ENCODE measurements around the gene TM4SF20.
A peak's percentile ranks its signal among the peaks of the same experiment; 100 is the strongest.

Gene TM4SF20

DNA sequence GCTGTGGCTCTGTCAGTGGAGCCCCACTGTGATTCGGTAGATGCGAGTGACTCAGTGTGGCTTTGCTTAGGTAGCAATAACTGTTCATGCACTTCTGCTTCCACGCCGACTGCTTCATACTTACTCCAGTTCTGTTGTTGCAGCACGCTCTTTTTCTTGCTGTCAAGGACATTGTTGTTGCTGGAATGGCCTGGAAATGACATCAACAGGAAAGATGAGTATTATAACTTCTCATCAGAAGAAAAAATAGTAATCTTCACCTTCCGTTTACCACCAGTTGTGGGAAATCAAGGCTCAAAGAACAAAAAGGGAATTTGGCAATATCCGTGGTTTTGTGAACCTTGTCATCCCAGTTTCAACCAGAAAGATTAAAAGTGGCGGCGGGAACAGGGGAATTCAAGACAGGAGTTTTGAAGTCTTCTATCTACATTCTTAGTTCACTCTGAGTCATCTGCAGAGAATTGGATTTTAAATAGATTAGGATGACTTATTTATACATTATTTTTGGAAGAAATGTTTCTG, 8.3 kb downstream of the TM4SF20 start:
- Histone ChIP-seq H3K27ac (replicated peaks) (no peak overlapping the region), H3K27me3 (ENCODE audit: insufficient read depth, poor library complexity, severe bottlenecking) (no peaks in the 10 kb centered on the region), H3K4me3 (replicated peaks; ENCODE audit: insufficient read depth, low read length) (no peak overlapping the region)
- TF ChIP-seq GABPA (IDR thresholded peaks at IDR 0.05; ENCODE audit: low read depth): no peak
- TF ChIP-seq, protein P1, sequence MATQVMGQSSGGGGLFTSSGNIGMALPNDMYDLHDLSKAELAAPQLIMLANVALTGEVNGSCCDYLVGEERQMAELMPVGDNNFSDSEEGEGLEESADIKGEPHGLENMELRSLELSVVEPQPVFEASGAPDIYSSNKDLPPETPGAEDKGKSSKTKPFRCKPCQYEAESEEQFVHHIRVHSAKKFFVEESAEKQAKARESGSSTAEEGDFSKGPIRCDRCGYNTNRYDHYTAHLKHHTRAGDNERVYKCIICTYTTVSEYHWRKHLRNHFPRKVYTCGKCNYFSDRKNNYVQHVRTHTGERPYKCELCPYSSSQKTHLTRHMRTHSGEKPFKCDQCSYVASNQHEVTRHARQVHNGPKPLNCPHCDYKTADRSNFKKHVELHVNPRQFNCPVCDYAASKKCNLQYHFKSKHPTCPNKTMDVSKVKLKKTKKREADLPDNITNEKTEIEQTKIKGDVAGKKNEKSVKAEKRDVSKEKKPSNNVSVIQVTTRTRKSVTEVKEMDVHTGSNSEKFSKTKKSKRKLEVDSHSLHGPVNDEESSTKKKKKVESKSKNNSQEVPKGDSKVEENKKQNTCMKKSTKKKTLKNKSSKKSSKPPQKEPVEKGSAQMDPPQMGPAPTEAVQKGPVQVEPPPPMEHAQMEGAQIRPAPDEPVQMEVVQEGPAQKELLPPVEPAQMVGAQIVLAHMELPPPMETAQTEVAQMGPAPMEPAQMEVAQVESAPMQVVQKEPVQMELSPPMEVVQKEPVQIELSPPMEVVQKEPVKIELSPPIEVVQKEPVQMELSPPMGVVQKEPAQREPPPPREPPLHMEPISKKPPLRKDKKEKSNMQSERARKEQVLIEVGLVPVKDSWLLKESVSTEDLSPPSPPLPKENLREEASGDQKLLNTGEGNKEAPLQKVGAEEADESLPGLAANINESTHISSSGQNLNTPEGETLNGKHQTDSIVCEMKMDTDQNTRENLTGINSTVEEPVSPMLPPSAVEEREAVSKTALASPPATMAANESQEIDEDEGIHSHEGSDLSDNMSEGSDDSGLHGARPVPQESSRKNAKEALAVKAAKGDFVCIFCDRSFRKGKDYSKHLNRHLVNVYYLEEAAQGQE (IDR thresholded peaks at IDR 0.05; ENCODE audit: insufficient replicate concordance, low read depth): no peak
- TF ChIP-seq, protein P2, sequence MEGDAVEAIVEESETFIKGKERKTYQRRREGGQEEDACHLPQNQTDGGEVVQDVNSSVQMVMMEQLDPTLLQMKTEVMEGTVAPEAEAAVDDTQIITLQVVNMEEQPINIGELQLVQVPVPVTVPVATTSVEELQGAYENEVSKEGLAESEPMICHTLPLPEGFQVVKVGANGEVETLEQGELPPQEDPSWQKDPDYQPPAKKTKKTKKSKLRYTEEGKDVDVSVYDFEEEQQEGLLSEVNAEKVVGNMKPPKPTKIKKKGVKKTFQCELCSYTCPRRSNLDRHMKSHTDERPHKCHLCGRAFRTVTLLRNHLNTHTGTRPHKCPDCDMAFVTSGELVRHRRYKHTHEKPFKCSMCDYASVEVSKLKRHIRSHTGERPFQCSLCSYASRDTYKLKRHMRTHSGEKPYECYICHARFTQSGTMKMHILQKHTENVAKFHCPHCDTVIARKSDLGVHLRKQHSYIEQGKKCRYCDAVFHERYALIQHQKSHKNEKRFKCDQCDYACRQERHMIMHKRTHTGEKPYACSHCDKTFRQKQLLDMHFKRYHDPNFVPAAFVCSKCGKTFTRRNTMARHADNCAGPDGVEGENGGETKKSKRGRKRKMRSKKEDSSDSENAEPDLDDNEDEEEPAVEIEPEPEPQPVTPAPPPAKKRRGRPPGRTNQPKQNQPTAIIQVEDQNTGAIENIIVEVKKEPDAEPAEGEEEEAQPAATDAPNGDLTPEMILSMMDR (IDR thresholded peaks at IDR 0.05; ENCODE audit: insufficient read depth, low read length): no peak
- no peak for TF ChIP-seq SPI1 (IDR thresholded peaks at IDR 0.05; ENCODE audit: borderline replicate concordance, low read depth)
- no peak for TF ChIP-seq POLR2AphosphoS5 (IDR thresholded peaks at IDR 0.05; ENCODE audit: low read depth)
- DNase-seq (ENCODE audit: low read depth in 1 of 2, low spot score in 1 of 2): peak; percentile 12 to 38

DNA sequence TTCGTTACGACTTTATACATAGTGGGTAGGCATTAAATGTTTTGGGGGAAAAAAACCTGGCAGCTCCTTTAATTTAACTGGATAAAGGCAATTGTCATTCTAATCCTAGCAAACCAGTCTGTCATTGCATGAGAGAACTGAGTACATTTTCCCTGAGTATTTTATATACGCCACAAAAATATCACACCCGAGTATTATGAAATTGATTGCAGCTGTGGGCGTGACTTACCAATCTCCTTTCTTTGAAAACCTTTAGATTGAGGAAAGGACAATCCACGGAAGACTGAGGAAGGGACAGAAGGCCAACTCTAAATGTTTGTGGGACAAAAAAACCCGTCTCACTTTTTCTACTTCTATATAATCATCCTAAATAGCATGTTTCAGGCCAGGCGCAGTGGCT, 9.0 kb downstream of the TM4SF20 start:
- DNase-seq (ENCODE audit: low read depth in 1 of 2, low spot score in 1 of 2): no peak
- no peak overlapping the region for H3K27ac ChIP-seq (replicated peaks)
- H3K27me3 ChIP-seq (ENCODE audit: insufficient read depth, poor library complexity, severe bottlenecking): no peaks in the 10 kb centered on the region
- H3K4me3 ChIP-seq (replicated peaks; ENCODE audit: insufficient read depth, low read length): no peak overlapping the region
- no peak for TF ChIP-seq GABPA (IDR thresholded peaks at IDR 0.05; ENCODE audit: low read depth)

DNA sequence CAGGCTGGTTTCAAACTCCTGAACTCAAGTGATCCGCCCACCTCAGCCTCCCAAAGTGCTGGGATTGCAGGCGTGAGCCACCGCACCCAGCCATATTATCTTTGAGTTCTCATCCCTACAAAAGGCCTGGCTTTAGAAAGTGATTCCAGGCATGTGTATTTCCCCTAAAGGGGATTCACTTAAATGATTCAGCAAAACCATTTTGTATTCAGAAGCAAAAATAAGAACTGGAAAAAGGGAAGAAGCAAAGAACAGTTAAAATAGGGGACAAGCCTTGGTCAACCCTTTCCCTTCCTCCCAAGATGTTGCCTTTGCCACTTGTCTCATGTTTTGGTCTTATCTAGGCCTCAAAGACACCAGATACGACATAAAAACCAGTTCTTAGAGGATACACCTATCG, 10.5 kb downstream of the TM4SF20 start:
- Histone ChIP-seq H3K27ac (replicated peaks) (no peak overlapping the region), H3K27me3 (ENCODE audit: insufficient read depth, poor library complexity, severe bottlenecking) (no peaks in the 10 kb centered on the region), H3K4me3 (replicated peaks; ENCODE audit: insufficient read depth, low read length) (no peak overlapping the region)
- DNase-seq (ENCODE audit: low read depth in 1 of 2, low spot score in 1 of 2): no peak
- TF ChIP-seq, protein P1 (IDR thresholded peaks at IDR 0.05; ENCODE audit: insufficient replicate concordance, low read depth): no peak
- TF ChIP-seq GABPA (IDR thresholded peaks at IDR 0.05; ENCODE audit: low read depth) (no peak), POLR2AphosphoS5 (IDR thresholded peaks at IDR 0.05; ENCODE audit: low read depth) (no peak), SPI1 (IDR thresholded peaks at IDR 0.05; ENCODE audit: borderline replicate concordance, low read depth) (peak; percentile 24; the same call in 1 of the 2 replicates)

DNA sequence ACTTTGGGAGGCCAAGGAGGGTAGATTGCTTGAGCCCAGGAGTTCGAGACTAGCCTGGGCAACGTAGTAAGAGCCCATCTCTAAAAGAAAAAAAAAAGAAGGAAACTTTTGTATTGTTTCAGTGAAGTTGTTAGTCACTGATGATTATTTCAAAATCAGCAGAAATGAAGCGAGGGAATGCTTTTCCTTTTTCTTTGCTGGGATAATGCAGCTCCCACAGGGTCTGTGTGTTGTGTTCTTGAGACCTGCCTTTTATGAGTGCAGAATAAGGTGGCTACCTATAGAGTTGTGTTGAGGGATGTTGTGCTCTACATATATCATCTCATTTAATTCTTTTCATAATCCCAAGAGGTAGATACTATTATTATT, 11.7 kb downstream of the TM4SF20 start:
- no peak overlapping the region for H3K4me3 ChIP-seq (replicated peaks; ENCODE audit: insufficient read depth, low read length)
- H3K27me3 ChIP-seq (ENCODE audit: insufficient read depth, poor library complexity, severe bottlenecking): no peaks in the 10 kb centered on the region
- DNase-seq (ENCODE audit: low read depth in 1 of 2, low spot score in 1 of 2): no peak
- H3K27ac ChIP-seq (replicated peaks): no peak overlapping the region
- TF ChIP-seq SPI1 (IDR thresholded peaks at IDR 0.05; ENCODE audit: borderline replicate concordance, low read depth) (no peak), POLR2AphosphoS5 (IDR thresholded peaks at IDR 0.05; ENCODE audit: low read depth) (no peak)
- TF ChIP-seq, protein P2 (IDR thresholded peaks at IDR 0.05; ENCODE audit: insufficient read depth, low read length): no peak

DNA sequence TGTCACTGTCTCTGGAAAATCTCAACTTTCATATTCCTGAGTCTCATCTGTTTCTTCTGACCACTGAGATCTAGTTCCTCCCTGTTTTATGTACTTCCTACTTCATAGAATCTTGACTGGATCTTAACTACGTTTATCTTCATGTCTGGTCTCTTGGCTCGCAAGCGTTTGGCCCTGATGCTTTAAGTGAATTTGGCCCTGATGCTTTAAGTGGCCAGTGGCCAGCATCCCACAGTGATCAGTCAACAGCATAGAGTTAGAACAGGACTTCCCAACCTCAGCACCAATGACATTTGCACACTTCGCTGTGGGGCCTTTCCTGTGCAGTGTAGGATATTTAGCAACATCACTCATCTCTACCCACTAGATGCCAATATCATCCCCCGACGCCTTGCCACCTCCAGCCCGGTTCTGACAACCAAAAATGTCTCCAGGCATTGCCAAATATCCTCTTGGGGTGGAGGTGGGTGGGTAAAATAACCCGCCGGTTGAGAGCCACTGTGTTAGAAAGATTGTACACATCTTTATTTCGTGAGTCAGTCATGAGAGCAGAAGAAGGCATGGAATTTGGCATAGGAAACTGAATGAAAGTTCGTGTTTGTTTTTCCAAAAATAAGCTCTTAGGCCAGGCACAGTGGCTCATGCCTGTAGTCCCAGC, 12.2 kb downstream of the TM4SF20 start:
- DNase-seq (ENCODE audit: low read depth in 1 of 2, low spot score in 1 of 2): no peak
- H3K27ac ChIP-seq (replicated peaks): no peak overlapping the region
- no peaks in the 10 kb centered on the region for H3K27me3 ChIP-seq (ENCODE audit: insufficient read depth, poor library complexity, severe bottlenecking)
- no peak for TF ChIP-seq SPI1 (IDR thresholded peaks at IDR 0.05; ENCODE audit: borderline replicate concordance, low read depth)
- no peak overlapping the region for H3K4me3 ChIP-seq (replicated peaks; ENCODE audit: insufficient read depth, low read length)
